GM12891 (cell line): Measurements from ENCODE around the gene ARID1A.

ENCODE experiments used
- PAX5 ChIP-seq: IDR thresholded peaks from 2 replicates; pipeline ENCODE4 v1.6.1; 2011; ENCODE audit warnings: low read length, moderate library complexity, mild to moderate bottlenecking; ENCODE audit not compliant: insufficient read depth, severe bottlenecking
- POLR2A ChIP-seq: IDR thresholded peaks from 2 replicates; pipeline ENCODE4 v1.6.1; 2011; ENCODE audit warnings: low read depth, low read length, control low read depth
- POLR2AphosphoS5 ChIP-seq: IDR thresholded peaks from 2 replicates; pipeline ENCODE4 v1.6.1; 2011; ENCODE audit warnings: low read depth, low read length, control low read depth
- POU2F2 ChIP-seq: IDR thresholded peaks from 2 replicates; pipeline ENCODE4 v1.6.1; 2011; ENCODE audit warnings: low read depth, mild to moderate bottlenecking, control low read depth, low read length, moderate library complexity
- SPI1 ChIP-seq: IDR thresholded peaks from 2 replicates; pipeline ENCODE4 v1.6.1; 2011; ENCODE audit warnings: low read depth, low read length, control low read depth
- TAF1 ChIP-seq: IDR thresholded peaks from 2 replicates; pipeline ENCODE4 v1.6.1; 2011; ENCODE audit warnings: low read depth, low read length, control low read depth

DNA sequence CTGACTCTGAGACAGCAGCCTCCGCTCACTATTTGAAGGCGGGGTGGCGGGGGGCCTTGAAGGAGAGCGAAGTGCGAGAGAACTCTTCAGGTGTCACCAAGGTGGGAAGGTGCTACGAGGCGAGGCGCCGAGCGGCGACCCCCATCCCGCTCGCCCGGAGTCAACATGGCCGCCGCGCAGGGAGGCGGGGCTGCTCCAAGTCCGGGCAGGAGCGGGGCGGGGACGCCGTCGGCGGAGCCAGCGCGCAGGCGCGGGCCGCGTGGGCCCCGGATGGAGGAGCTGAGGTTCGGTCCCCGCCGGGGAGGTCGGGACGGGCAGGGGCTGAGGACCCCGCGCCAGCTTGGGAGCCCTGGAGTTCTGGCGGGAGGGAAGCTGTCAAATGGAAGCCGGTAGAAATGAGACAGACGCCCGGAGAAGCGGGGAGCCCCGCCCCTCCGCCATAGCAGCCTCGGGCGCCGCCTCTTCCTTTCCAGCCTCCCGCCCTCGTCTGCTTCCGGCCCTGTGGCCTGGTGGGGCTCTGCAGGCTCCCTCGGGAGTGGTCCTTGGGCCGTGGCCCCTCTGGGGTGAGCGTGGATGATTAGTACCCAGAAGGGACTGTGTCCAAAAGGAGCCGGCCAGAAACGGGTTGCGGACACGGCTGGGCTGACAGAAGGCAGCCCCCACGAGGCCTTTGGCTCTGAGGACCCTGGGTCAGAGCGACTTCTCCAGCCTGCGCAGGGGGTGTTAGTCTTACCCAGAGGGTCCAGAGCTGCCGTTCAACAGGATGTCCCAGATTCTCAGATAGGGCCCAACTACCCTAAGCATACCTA, 92.1 kb downstream of the ARID1A start, which contains the start of gene PIGV:
- TF ChIP-seq POLR2AphosphoS5 (peak; percentile 81), POLR2A (peak; percentile 80; the same call in 1 of the 2 replicates), POU2F2 (no peak), SPI1 (no peak), TAF1 (peak; percentile 11; the same call in 1 of the 2 replicates), PAX5 (no peak)
